Activated CD4-positive, alpha-beta memory T cell treated with anti-CD3 and anti-CD28 coated beads, Interleukin-2, amount 10 ng/mL, durations not matched to agents 7 days and 5 days (primary cell): Measurements from ENCODE around the gene TNS1. TPM values are rescaled to one million over a fixed set of nuclear protein-coding genes. Genes with fewer than 3 reads are reported as not detected.
A peak's percentile ranks its signal among the peaks of the same experiment; 100 is the strongest.
"Not testable (repeated sequence)": the region's sequence is repeated elsewhere in the genome, so short reads cannot be mapped to it uniquely, and the experiment has no call there.

Experiments used
- CTCF ChIA-PET: fragments of 350-600 bp; sonication (Branson Sonifier 250); formaldehyde crosslinking; loops from one replicate; lab custom pipeline; 2021; ENCODE audit warnings: antibody characterized with exemption, inconsistent platforms; lab: Charles Lee
- POLR2A ChIA-PET: fragments of 350-600 bp; sonication (Branson Sonifier 250); formaldehyde crosslinking; loops from one replicate; lab custom pipeline; 2021; ENCODE audit warnings: antibody characterized with exemption; lab: Charles Lee
- DNase-seq: peaks from one replicate; pipeline ENCODE4 v3.0.0-alpha.2; 2020
- H3K27ac Mint-ChIP-seq: one replicate; pipeline ENCODE4 v1.8.0; 2021; ENCODE audit warnings: mild to moderate bottlenecking, mixed read lengths
- H3K27me3 Mint-ChIP-seq: one replicate; pipeline ENCODE4 v1.8.0; 2021; ENCODE audit warnings: mixed read lengths
- H3K36me3 Mint-ChIP-seq: one replicate; pipeline ENCODE4 v1.8.0; 2021; ENCODE audit warnings: low read depth, mixed read lengths
- H3K4me1 Mint-ChIP-seq: one replicate; pipeline ENCODE4 v1.8.0; 2021; ENCODE audit warnings: mixed read lengths
- H3K4me3 Mint-ChIP-seq: one replicate; pipeline ENCODE4 v1.8.0; 2021; ENCODE audit warnings: mild to moderate bottlenecking, mixed read lengths
- H3K9me3 Mint-ChIP-seq: one replicate; pipeline ENCODE4 v1.8.0; 2021; ENCODE audit warnings: mixed read lengths
- total RNA-seq, 2 experiments: library from RNA; stranded (reverse); gene quantifications; one replicate each; pipeline ENCODE4 v1.2.3, GENCODE V29; 2021

The TNS1 gene
- total RNA-seq, 2 experiments from 2014 or later: 3.2 to 3.4 TPM

- Mint-ChIP-seq H3K36me3 (no peaks in the 10 kb centered on the region), H3K9me3 (peaks cover 6% of the 10 kb centered on the region), H3K27me3 (no peaks in the 10 kb centered on the region), H3K4me1 (no peaks in the 10 kb centered on the region), H3K4me3 (no peak overlapping the region), H3K27ac (no peak overlapping the region)
- DNase-seq: no peak
- POLR2A ChIA-PET: no interaction called here
- CTCF ChIA-PET: no interaction called here
Measured at GRCh38 chr2:217809736-217810135, 193.1 kb downstream of the TNS1 start.

- CTCF ChIA-PET, POLR2A ChIA-PET, DNase-seq, H3K4me3 Mint-ChIP-seq, H3K36me3 Mint-ChIP-seq, H3K9me3 Mint-ChIP-seq, H3K27me3 Mint-ChIP-seq, H3K4me1 Mint-ChIP-seq, H3K27ac Mint-ChIP-seq: not testable (repeated sequence)
Measured at GRCh38 chr2:217808967-217809366, 193.8 kb downstream of the TNS1 start.

- H3K9me3 Mint-ChIP-seq: peaks cover 6% of the 10 kb centered on the region
- H3K27ac Mint-ChIP-seq: no peak overlapping the region
- CTCF ChIA-PET: no interaction called here
- H3K36me3 Mint-ChIP-seq: no peaks in the 10 kb centered on the region
- H3K4me3 Mint-ChIP-seq: no peak overlapping the region
- H3K27me3 Mint-ChIP-seq: no peaks in the 10 kb centered on the region
- no peaks in the 10 kb centered on the region for H3K4me1 Mint-ChIP-seq
- DNase-seq: no peak
- POLR2A ChIA-PET: no interaction called here
Measured at GRCh38 chr2:217808326-217808725, 194.5 kb downstream of the TNS1 start.

GRCh38 chr2:217807753-217808152 is 195.0 kb downstream of the TNS1 start:
- CTCF ChIA-PET: no interaction called here
- Mint-ChIP-seq H3K9me3 (peaks cover 6% of the 10 kb centered on the region), H3K27me3 (no peaks in the 10 kb centered on the region), H3K36me3 (no peaks in the 10 kb centered on the region), H3K4me1 (no peaks in the 10 kb centered on the region), H3K27ac (no peak overlapping the region), H3K4me3 (no peak overlapping the region)
- POLR2A ChIA-PET: no interaction called here
- DNase-seq: no peak

- H3K27me3 Mint-ChIP-seq: no peaks in the 10 kb centered on the region
- POLR2A ChIA-PET: no interaction called here
Measured at GRCh38 chr2:217807025-217807424, 195.8 kb downstream of the TNS1 start.

GRCh38 chr2:217806482-217806765 is 196.4 kb downstream of the TNS1 start:
- H3K9me3 Mint-ChIP-seq: peaks cover 6% of the 10 kb centered on the region
- CTCF ChIA-PET: no interaction called here
- POLR2A ChIA-PET: no interaction called here

More at GRCh38 chr2:217807025-217807424, 195.8 kb downstream of the TNS1 start:
- Mint-ChIP-seq H3K4me1 (no peaks in the 10 kb centered on the region), H3K27ac (no peak overlapping the region), H3K9me3 (peaks cover 6% of the 10 kb centered on the region), H3K4me3 (no peak overlapping the region), H3K36me3 (no peaks in the 10 kb centered on the region)
- DNase-seq: no peak
- CTCF ChIA-PET: interaction anchor here (0.6 kb wide), 1 partner anchor 35 kb away, joined by 4 read pairs; no protein-coding TSS in a partner anchor

GRCh38 chr2:217805668-217806481 is 196.9 kb downstream of the TNS1 start:
- no peak for DNase-seq
- no peaks in the 10 kb centered on the region for H3K27me3 Mint-ChIP-seq
- no peaks in the 10 kb centered on the region for H3K4me1 Mint-ChIP-seq
- no peaks in the 10 kb centered on the region for H3K36me3 Mint-ChIP-seq
- POLR2A ChIA-PET: no interaction called here
- peaks cover 6% of the 10 kb centered on the region for H3K9me3 Mint-ChIP-seq
- CTCF ChIA-PET: interaction anchor here (0.7 to 2.5 kb wide), 2 partner anchors 16 to 31 kb away, joined by 4 to 7 read pairs; no protein-coding TSS in a partner anchor
- H3K27ac Mint-ChIP-seq: no peak overlapping the region
- H3K4me3 Mint-ChIP-seq: no peak overlapping the region

More at GRCh38 chr2:217806482-217806765, 196.4 kb downstream of the TNS1 start:
- H3K27me3 Mint-ChIP-seq: no peaks in the 10 kb centered on the region
- no peak overlapping the region for H3K27ac Mint-ChIP-seq
- no peaks in the 10 kb centered on the region for H3K36me3 Mint-ChIP-seq
- H3K4me1 Mint-ChIP-seq: no peaks in the 10 kb centered on the region
- H3K4me3 Mint-ChIP-seq: no peak overlapping the region
- no peak for DNase-seq

- peaks cover 6% of the 10 kb centered on the region for H3K9me3 Mint-ChIP-seq
- ChIA-PET POLR2A (no interaction called here), CTCF (interaction anchor here (0.7 to 2.5 kb wide), 2 partner anchors 16 to 31 kb away, joined by 4 to 7 read pairs; no protein-coding TSS in a partner anchor)
- peak overlapping the region; percentile 6 for H3K27ac Mint-ChIP-seq
- no peaks in the 10 kb centered on the region for H3K36me3 Mint-ChIP-seq
- no peak overlapping the region for H3K4me3 Mint-ChIP-seq
- H3K27me3 Mint-ChIP-seq: no peaks in the 10 kb centered on the region
- no peaks in the 10 kb centered on the region for H3K4me1 Mint-ChIP-seq
- DNase-seq: no peak
Measured at GRCh38 chr2:217804791-217805667, 197.8 kb downstream of the TNS1 start.

- H3K9me3 Mint-ChIP-seq: peaks cover 6% of the 10 kb centered on the region
- CTCF ChIA-PET: interaction anchor here (2.5 kb wide), 1 partner anchor 15 kb away, joined by 7 read pairs; no protein-coding TSS in a partner anchor
- no peaks in the 10 kb centered on the region for H3K36me3 Mint-ChIP-seq
- H3K4me3 Mint-ChIP-seq: no peak overlapping the region
- no peak for DNase-seq
- H3K27me3 Mint-ChIP-seq: no peaks in the 10 kb centered on the region
- no peaks in the 10 kb centered on the region for H3K4me1 Mint-ChIP-seq
- no peak overlapping the region for H3K27ac Mint-ChIP-seq
- POLR2A ChIA-PET: no interaction called here
Measured at GRCh38 chr2:217804338-217804737, 198.5 kb downstream of the TNS1 start.

- POLR2A ChIA-PET: no interaction called here
- peaks cover 4% of the 10 kb centered on the region for H3K9me3 Mint-ChIP-seq
- no peak for DNase-seq
- CTCF ChIA-PET: interaction anchor here (2.5 kb wide), 1 partner anchor 14 kb away, joined by 7 read pairs; no protein-coding TSS in a partner anchor
- peaks cover 3% of the 10 kb centered on the region for H3K4me1 Mint-ChIP-seq
- no peaks in the 10 kb centered on the region for H3K27me3 Mint-ChIP-seq
- no peak overlapping the region for H3K4me3 Mint-ChIP-seq
- no peaks in the 10 kb centered on the region for H3K36me3 Mint-ChIP-seq
- no peak overlapping the region for H3K27ac Mint-ChIP-seq
Measured at GRCh38 chr2:217803653-217803960, 199.2 kb downstream of the TNS1 start.

- Mint-ChIP-seq H3K27me3 (no peaks in the 10 kb centered on the region), H3K4me3 (no peak overlapping the region), H3K36me3 (no peaks in the 10 kb centered on the region), H3K27ac (no peak overlapping the region), H3K9me3 (peaks cover 4% of the 10 kb centered on the region), H3K4me1 (peaks cover 3% of the 10 kb centered on the region)
- DNase-seq: no peak
- POLR2A ChIA-PET: no interaction called here
- CTCF ChIA-PET: interaction anchor here (2.5 kb wide), 1 partner anchor 14 kb away, joined by 7 read pairs; no protein-coding TSS in a partner anchor
Measured at GRCh38 chr2:217802876-217803652, 199.7 kb downstream of the TNS1 start.

- Mint-ChIP-seq H3K27ac (no peak overlapping the region), H3K4me3 (no peak overlapping the region), H3K4me1 (peaks cover 3% of the 10 kb centered on the region), H3K9me3 (peaks cover 4% of the 10 kb centered on the region), H3K27me3 (no peaks in the 10 kb centered on the region), H3K36me3 (no peaks in the 10 kb centered on the region)
- no peak for DNase-seq
- ChIA-PET CTCF (interaction anchor here (1.1 kb wide), 1 partner anchor 85 kb away, joined by 3 read pairs; no protein-coding TSS in a partner anchor), POLR2A (no interaction called here)
Measured at GRCh38 chr2:217802266-217802665, 200.5 kb downstream of the TNS1 start.
